IPS DF 4.7 (cell line): ENCODE results near the gene DNAH11.
"Not testable (repeated sequence)": the region's sequence is repeated elsewhere in the genome, so short reads cannot be mapped to it uniquely, and the experiment has no call there.

Source experiments
- DNase-seq: peaks from one replicate; pipeline ENCODE4 v3.0.0-alpha.2; 2013; ENCODE audit warnings: low spot score; ENCODE audit errors: extremely low read depth

Gene DNAH11

DNA sequence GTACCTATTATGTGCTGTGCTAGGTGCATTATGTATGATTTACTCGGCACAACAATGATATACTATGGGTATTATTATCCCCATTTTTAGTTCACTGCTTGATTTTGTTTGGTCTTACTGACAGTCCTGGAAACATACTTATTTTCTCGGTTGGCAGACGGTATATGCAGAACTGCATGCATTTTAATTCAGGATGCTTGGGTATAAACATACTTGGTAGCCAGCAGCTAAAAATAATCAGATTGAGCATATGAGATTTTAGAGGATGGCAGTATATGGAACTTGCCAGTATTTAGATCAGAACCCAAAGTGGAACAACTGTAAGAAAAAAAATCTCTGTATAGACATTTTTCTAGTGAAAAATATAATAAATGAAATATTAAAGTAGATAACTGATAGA is 163.3 kb downstream of the DNAH11 start:
- DNase-seq, result no peak

DNA sequence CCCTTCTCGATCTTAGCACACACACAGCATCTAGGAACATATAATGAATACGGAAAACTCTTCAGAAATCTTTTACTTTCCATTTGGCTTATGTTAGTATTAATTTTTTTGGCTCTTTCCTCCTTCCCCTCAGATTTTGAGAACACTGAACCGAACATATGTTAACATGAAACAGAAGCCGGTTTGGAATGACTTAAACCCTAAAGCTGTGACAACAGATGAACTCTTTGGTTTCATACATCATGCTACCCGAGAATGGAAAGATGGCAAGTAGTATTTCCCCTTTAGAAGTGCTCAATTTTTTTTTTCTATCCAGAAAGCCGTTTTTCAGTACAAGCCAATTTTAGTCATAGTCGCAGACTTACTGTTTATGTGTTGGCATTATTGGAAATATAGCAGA is 164.7 kb downstream of the DNAH11 start:
- no peak for DNase-seq

DNA sequence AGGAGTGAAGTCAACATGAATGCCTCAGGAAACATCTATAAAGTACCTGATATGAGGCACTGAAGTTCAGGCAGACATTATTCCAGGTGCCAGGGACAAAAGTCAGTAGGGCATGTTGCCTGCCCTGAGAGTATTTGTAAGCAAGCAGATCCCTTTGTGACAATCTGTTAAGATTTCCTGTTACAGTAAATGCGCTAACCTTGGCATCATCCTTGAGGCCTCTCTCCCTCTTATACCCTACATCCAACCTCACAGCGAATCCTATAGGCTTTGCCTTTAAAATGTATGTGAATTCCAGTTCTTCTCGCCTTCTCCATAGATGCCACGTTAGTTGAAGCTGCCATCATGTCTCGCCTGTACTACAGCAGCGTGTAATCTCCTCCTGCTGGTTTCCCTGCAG is 165.3 kb downstream of the DNAH11 start:
- no peak for DNase-seq

DNA sequence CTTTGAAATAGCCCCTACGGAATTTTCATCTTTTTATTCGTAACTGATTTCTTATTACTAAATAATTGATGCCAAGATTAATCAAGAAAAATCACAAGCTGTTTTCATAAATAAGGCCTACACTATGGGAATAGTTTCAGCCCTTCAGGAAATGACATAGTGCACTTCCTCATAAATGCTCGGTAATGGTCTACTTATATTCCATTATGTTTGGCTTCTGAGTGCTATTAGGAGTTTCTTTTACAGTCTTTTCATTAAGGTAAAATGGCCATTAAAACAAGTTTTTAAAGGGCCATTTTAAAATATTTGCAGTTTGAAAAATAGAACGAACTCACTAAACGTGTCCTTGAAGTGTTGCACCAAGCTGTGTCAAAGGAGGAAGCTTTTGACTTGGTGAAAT is 174.5 kb downstream of the DNAH11 start:
- no peak for DNase-seq

DNA sequence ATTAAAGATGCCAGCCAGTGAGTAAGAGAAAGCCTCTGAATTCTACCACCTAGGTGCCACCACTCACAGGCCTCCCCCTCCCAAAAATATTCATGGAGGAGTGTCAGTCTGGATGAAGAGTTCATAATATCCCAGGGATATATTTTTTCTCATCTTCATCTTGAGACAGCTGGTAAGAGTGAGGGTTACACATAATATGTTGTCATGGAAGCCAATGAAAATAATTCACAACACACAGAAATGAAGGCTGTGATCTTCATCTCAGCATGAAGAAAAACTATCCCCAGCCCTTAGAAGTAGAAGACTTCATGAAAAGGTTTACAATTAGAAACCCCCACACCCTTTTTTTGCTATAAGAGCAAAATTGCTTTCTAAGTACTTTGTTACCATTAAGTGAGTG is 175.6 kb downstream of the DNAH11 start:
- DNase-seq, result no peak

DNA sequence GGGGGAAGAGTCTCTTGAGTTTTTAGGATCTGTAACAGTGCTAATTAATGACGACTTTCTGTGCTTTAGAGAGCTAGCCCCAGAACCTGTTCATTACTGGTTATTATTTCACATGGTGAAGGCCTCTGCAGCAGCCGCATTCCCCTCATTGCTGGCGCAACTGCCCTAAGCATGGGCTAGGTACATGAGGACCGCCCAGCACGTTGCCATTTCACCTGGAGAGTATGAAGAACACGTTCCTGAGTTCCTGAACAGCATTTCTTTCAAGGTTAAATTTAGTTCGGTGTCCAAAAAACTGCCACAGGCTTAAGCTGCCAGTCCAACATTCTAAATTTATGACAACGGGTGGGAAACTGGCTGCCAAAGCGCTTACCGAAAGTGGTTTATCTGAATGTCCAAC is 177.0 kb downstream of the DNAH11 start:
- DNase-seq, result no peak

DNA sequence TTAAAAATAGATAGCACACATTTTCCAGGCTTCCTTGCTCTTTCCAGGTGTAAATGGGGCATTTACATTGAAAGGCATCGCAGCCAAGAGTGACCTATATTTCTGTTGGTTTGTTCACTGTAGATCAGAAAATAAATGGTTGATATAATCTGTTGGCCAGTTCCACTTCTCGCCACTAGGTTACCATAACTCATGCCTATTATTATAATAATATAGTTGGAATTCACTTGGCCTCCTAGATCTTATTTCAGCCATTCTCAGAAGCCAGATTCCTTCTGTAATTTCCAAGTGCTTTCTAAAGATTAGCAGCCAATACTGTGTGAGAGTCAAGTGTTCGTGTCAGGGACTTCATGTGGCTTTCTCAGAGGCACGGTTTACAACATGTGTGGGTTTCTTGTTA is 179.5 kb downstream of the DNAH11 start:
- DNase-seq, result no peak

DNA sequence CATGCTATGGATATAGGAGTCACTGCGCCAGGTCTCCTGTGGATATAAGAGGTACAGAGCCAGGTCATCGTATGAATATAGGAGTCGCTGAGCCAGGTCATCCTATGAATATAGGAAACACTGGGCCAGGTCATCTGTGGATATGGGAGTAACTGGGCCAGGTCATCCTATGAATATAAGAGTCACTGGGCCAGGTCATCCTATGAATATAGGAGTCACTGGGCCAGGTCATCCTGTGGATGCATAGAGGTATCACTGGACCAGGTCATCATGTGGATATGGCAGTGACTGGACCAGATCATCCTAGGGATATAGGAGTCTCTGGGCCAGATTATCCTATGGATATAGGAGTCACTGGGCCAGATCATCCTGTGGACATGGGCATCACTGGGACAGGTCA is 181.7 kb downstream of the DNAH11 start:
- no peak for DNase-seq

DNA sequence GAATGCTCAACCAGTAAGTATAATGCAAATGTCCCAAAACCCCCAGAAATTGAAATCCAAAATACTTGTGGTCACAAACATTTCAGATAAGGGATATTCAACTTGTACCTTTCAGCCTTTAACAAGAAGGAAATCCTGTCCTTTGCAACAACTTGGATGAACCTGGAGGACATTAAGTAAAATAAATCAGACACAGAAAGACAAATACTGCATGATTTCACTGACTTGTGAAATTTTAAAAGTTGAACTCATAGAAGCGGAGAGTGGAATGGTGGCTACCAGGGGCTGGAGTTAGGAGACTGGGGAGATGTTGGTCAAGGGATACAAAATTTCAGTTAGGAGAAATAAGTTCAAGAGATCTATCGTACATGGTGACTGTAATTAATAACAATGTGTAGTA is 187.6 kb downstream of the DNAH11 start:
- DNase-seq, result no peak

DNA sequence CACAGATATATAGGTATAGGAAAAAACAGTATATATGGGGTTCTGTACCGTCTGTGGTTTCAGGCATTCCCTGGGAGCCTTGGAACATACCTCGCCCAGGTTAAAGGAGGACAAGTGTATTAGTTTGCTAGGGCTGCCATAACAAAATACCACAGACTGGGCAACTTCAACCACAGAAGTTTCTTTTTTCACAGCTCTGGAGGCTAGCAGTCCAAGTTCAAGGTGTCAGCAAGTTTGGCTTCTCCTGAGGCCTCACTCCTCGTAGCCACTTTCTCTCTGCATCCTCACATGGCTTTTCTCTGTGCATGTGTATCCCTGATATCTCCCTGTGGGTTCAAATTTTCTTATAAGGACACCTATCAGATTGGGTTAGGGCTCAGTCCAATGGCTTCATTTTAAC is 189.1 kb downstream of the DNAH11 start:
- no peak for DNase-seq

DNA sequence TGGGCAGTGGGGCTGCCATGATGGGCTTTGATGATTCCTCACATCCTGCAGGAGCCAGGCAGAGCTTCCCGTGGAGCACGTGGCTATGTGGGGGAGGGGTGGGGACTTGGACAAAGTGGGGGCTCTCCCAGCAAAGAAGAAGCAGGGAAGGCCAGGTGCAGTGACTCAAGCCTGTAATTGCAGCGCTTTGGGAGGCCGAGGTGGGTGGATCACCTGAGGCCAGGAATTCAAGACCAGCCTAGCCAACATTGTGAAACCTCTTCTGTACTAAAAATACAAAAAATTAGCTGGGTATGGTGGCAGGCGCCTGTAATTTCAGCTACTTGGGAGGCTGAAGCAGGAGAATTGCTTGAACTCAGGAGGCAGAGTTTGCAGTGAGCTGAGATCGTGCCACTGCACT is 190.1 kb downstream of the DNAH11 start:
- DNase-seq, result not testable (repeated sequence)

DNA sequence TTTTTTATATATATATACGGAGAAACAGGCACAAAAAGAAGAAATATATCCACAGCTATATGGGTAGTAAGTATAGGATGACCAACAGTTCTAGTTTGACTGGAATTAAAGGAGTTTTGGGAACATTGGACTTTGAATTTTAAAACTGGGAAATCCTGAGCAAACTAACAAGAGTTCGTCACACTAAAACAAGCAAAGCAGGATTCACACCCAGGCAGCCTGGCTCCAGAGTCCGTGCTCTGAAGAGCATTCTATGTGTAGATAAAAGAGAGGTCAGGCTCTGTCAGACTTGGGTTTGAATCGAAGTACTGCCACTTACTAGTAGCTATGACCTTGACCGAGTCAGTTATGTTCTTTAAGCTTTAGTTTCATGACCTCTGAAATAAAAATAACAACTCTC is 191.0 kb downstream of the DNAH11 start:
- DNase-seq, result no peak

DNA sequence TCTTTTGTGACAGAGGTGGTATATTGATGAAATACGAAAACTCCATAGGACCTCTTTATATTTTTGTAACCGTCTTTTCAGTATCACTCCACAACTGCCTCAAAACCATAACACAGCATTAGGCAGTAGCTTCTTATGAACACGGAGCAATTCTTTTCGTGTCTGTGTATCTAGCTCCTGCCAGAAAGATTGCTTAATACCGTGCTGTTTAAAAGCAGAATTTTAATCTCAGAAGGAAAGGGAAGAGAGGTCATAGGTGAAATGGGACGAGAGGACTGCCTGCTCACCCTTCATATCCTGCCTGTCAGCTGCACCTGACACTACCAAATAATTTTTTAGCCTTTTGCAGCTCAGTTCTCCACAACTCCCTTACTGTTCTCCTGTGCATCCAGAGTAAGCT is 200.7 kb downstream of the DNAH11 start:
- DNase-seq, result no peak

DNA sequence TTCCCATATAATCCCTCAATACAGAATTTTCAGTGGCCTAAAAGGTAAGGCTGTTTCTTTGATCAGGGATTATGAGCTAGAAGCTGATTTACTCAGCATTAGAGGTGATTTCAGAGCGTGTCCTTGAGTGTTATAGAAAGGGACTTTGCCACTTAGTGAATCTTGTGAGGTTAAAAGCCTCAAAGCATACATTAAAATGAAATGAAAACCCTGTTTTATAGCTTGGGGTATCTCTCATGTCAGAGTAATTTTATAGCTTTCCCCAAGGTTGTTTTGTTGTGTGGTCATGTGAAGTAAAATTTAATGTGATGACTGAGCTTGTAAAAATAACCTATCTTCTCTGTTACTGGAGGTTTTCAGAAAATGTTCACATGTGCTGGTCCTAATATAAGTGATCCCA is 204.1 kb downstream of the DNAH11 start:
- no peak for DNase-seq

DNA sequence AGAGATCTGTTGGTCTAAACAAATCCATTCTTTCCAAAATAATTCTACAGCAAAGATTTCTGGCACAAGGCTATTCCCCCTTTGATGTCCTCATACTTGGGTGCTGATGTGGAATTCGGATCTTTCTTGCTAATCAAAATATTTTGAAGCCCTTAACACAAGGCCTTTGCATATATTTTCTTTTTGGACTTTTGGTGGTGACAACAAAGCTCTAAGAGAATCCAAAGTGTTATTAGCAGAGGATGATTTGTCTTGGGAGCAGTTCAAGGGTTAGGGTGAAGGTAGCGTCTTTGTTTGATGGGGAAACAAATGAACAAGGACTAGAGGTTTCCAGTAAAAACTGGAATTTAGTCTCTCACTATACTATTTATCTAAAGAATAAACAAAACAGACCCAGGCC is 205.0 kb downstream of the DNAH11 start:
- DNase-seq, result no peak

DNA sequence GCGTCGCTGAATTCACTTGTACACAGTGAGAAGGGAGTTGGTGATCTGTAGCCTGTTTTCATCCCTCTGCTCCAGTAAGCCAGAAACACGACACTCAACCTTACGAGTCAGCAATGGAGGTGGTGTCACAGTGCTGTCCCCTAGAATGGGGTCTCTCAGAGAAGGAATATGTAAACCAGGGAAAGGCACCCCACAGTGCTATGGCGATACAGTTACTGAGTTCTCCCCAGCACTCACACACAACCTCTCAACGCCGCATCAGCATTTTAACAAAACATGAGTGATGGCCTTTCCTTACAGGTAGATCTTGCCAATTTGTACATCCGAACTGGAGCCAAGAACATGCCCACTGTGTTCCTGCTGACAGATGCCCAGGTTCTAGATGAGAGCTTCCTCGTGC is 206.5 kb downstream of the DNAH11 start:
- DNase-seq, result no peak

DNA sequence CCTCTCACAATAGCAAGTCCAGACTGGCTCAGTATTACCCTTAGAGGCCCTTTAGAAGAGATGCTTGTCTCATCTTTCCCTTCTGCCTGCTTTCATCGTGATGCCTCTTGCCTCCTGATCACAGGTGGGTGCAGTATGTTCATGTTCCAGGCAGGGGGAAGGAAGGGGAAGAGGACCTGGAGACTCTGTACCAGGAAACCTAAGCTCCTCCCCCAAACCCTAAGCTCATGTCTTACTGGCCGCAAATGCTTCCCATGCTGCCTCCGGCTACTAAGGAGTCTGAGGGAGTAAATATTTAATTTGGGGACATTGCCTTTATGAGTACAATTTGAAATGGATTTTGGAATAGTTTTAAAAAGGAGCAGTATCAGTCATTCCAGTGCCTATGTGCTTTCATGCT is 210.2 kb downstream of the DNAH11 start:
- no peak for DNase-seq

DNA sequence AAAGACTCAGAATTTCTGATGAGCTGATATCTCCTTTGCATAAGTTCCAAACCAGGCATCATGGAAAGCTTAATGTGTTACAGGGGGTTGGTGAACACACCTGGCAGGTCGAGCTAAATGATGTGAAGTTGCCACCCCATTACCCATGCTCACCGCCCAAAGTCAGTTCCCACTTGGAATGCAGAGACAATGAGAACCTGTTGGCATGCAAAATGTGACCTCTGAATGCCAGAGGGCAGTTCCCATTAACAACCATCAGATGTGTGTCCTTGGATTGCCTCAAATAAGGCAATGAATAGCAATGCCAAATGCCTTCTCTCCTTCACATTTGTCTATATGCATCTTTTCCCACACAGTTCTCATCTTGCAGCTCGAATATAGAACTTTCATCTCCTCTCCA is 212.1 kb downstream of the DNAH11 start:
- DNase-seq, result no peak

DNA sequence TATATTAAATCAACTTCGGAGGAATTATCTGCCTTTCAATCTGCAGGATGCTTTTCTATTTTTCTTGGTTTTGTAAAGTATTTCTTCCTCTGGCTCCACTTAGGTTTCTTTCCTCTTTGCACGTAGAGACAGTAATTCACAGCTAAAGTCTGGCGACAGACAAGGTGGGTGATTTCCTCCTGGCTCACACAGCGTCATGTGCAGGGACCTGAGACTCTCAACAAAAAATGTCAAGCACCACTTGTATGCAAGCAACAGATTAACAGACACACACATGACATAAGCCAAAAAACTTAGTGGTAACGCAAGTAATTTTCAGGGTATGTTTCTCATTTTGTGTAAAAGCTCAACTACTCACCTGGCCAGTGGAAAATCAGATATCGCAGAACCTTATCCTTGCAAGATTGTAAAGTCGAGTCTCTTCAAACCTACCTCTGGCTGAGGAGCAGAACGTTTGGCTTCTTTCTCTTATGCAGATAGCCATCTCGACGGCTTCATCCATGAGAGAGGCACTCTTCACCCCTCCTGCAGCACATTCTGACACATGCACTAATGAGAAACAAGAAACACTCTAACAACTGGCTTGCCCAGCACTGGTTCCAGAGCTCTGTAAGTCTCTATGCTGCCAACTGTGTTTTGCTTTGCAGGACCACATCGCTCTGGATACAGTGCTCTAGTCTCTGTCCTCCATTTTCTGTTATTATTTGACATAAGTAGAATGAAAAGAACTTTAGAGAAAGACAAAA is 214.9 kb downstream of the DNAH11 start:
- no peak for DNase-seq

DNA sequence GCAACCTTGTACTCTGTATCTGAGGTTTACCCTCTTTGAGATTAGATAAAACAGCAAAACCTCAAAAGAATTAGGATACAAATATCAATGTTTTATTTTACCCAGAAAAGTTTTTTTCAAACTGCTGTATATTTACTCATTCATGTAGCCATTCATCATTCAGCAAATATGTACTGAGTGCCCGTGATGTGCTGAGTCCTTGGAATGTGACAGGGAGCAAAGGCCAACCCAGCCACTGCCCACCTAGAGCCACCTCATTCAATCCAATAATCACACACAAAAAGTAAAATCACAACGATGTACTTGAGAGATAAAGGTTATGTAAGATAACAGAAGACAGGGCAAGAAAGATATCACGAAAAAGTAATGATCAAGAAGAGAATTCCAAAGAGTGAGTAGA is 215.4 kb downstream of the DNAH11 start:
- no peak for DNase-seq

DNA sequence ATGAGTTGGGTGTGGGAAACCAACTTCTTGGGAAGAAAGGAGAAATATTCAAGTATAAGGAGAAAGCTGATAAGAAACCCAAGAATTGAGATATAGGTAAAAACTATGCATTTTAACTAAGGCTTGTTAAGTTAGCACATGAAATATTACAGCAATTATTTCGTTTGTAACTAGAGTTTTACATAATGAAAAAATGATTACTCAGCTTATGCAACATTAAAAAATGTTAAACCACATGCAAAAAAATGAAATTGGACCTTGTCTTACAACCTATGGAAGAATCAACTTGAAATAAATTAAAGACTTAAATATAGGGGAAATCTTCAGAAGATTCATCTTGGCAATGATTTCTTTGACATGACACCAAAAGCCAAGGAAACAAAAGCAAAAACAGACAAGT is 219.6 kb downstream of the DNAH11 start:
- no peak for DNase-seq

DNA sequence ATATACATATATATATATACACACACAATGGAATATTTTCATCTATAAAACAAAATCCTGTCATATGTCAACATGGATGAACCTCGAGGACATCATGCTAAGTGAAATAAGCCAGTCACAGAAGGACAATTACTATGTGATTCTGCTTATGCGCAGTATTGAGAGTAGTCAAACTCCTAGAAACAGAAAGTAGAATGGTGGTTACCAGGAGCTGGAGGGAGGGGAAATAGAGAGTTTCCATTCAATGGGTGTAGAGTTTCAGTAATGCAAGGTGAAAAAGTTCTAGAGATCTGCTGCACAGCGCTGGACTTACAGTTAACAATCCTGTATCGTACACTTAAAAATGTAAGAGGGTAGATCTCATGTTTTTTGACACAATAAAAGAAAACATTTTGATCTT is 221.0 kb downstream of the DNAH11 start:
- DNase-seq, result no peak

DNA sequence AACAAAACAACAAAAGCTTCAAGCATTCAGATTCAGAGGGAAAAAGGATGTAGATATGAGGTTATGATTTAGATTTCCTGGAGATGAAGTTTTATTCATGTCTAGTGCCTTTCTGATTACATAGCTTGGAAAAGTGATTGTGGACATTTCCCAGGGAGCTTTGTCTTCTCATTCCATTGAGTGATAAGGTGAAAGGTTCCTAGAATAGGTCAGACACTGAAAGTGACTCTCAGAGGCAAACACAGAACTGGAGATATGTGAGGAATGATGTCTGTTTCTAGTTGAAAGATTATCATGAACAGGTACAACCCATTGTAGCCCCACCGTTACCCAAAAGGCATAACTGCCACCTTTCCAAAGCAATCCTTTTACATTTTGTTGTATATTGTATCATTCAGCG is 223.4 kb downstream of the DNAH11 start:
- DNase-seq, result no peak

DNA sequence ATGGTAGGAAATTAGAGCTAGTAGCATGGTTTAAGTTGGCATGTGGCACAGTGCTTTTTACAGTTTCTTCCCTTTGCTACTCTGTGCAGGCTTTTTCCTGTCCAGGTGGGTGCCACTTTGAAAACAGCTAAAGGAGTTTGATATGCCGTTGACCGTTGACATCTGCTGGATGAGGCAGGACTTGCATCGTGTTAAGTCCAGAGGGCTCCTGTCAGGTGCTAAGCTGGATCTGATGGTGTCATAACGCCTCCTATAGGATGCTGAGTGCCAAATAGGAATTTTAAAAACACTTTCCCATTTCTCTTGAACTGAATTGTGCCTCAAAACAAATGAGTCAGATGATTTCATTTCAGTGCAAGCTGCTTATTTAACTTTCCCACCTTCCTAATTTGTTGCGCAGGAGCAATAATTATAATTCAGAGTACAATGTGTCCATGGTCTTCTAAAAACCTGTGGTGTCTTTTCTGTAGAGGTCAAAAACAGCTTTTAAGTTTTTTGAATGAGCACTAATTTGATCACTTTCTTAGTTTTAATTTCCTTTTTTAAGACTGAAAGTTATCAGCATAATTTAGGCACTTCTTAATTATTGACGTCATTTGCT is 224.6 kb downstream of the DNAH11 start:
- DNase-seq, result peak; percentile 87
